ENCODE data around the gene OMP. TPM values are rescaled to one million over a fixed set of nuclear protein-coding genes. Genes with fewer than 3 reads are reported as not detected.

OMP gene
- total RNA-seq, 4 donors from 2014 or later, result 1.0 to 2.1 TPM; not detected in 2

GRCh38 chr11:77125191-77125590 is 22.6 kb downstream of the OMP start:
- no peaks in the 10 kb centered on the region for H3K27me3 ChIP-seq
- TF ChIP-seq, protein P1, sequence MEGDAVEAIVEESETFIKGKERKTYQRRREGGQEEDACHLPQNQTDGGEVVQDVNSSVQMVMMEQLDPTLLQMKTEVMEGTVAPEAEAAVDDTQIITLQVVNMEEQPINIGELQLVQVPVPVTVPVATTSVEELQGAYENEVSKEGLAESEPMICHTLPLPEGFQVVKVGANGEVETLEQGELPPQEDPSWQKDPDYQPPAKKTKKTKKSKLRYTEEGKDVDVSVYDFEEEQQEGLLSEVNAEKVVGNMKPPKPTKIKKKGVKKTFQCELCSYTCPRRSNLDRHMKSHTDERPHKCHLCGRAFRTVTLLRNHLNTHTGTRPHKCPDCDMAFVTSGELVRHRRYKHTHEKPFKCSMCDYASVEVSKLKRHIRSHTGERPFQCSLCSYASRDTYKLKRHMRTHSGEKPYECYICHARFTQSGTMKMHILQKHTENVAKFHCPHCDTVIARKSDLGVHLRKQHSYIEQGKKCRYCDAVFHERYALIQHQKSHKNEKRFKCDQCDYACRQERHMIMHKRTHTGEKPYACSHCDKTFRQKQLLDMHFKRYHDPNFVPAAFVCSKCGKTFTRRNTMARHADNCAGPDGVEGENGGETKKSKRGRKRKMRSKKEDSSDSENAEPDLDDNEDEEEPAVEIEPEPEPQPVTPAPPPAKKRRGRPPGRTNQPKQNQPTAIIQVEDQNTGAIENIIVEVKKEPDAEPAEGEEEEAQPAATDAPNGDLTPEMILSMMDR (IDR thresholded peaks at IDR 0.05), result no peak
- TF ChIP-seq POLR2A (IDR thresholded peaks at IDR 0.05), result no peak
- no peaks in the 10 kb centered on the region for H3K36me3 ChIP-seq
- H3K27ac ChIP-seq, result no peak overlapping the region
- no peak for DNase-seq
- intact Hi-C loops (cut with DNase I; ENCODE audit: low total_unique reads), result loop anchor here (10.0 kb wide), 1 partner anchor 60 kb away; no protein-coding TSS in a partner anchor
- no peak overlapping the region for H3K4me3 ChIP-seq
- H3K4me1 ChIP-seq, result peaks cover 0 to 5% of the 10 kb centered on the region in 2 donors
- H3K9me3 ChIP-seq, result no peaks in the 10 kb centered on the region

DNA sequence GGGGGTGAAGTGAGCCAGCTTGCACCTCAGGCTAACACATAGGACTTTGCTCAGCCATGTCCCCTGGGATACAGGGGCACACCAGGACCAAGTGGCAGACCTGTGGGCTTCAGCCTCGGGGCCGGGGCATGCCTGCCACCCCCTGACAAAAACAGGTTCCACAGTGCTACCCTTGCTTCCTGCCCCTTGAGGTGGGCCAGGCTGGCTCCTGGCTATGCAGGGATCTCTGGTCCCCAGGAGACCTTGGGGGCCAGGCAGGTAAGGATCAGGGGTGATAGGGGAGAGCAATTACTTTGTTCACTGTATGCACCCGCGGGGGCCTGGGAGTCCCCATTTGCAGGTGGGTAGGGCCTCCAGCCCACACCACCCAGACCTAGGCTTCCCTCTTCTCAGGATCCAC is 23.1 kb downstream of the OMP start:
- peaks cover 0 to 5% of the 10 kb centered on the region in 2 donors for H3K4me1 ChIP-seq
- DNase-seq, result no peak
- no peaks in the 10 kb centered on the region for H3K36me3 ChIP-seq
- no peaks in the 10 kb centered on the region for H3K27me3 ChIP-seq
- no peaks in the 10 kb centered on the region for H3K9me3 ChIP-seq
- TF ChIP-seq, protein P1 (IDR thresholded peaks at IDR 0.05), result no peak
- TF ChIP-seq POLR2A (IDR thresholded peaks at IDR 0.05), result no peak
- intact Hi-C loops (cut with DNase I; ENCODE audit: low total_unique reads), result loop anchor here (10.0 kb wide), 1 partner anchor 59 kb away; no protein-coding TSS in a partner anchor
- no peak overlapping the region for H3K4me3 ChIP-seq
- no peak overlapping the region for H3K27ac ChIP-seq

DNA sequence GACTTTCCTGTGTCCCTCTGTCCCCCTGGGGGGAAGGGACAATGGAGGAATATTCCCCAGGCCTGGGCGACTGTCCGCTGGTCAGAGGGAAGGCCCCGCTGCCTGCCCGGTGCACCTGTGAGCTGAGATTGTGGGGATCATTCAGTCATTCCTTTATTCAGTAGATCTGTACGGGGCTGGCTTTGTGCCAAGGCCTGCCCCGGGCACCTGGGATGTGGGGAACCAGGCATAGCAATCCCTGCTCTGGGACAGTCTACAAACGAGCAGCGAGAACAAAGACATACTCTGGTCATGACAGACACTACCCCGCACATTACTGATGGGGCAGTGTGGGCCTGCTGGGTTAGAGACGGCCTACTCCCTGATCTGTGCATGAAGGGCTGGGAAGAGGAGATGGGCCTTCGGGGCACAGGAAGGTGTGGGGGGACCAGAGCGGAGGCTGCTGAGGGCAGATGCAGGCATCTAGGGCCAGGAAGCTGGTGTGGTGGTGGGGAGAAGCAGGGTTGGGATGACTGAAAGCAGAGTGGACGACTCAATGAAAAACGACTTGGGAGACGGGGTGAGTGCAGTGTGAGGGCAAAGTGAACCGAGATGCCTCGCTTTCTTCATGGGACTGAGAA is 23.6 kb downstream of the OMP start:
- Histone ChIP-seq H3K36me3 (no peaks in the 10 kb centered on the region), H3K27me3 (no peaks in the 10 kb centered on the region), H3K27ac (no peak overlapping the region), H3K4me3 (no peak overlapping the region), H3K9me3 (no peaks in the 10 kb centered on the region), H3K4me1 (peaks cover 0 to 5% of the 10 kb centered on the region in 2 donors)
- no peak for DNase-seq
- TF ChIP-seq, protein P1 (IDR thresholded peaks at IDR 0.05), result no peak
- TF ChIP-seq POLR2A (IDR thresholded peaks at IDR 0.05), result no peak
- intact Hi-C loops (cut with DNase I; ENCODE audit: low total_unique reads), result loop anchor here (10.0 kb wide), 1 partner anchor 59 kb away; no protein-coding TSS in a partner anchor

DNA sequence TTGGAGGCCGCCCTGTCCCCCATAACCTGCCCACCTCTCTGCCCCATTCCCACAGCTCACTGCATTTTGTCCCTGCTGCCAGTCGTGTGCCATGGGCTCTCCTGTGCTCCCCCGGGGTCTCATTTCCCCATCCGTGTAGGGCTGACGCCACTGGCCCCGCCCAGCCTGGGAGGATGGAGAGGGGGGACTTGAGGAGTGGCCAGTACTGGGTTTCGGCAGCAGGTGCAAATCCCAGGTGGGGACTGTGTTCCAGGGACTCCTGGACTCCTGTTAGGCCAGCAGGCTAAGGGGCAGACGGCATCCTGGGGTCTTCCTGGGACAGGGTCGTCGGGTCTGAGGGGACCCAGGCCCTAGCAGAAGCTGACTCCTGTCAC is 24.2 kb downstream of the OMP start:
- TF ChIP-seq, protein P1 (IDR thresholded peaks at IDR 0.05), result no peak
- no peak for TF ChIP-seq POLR2A (IDR thresholded peaks at IDR 0.05)
- Histone ChIP-seq H3K4me1 (peaks cover 0 to 5% of the 10 kb centered on the region in 2 donors), H3K4me3 (peak overlapping the region; percentile 0 to 34), H3K36me3 (no peaks in the 10 kb centered on the region), H3K9me3 (no peaks in the 10 kb centered on the region), H3K27me3 (no peaks in the 10 kb centered on the region), H3K27ac (no peak overlapping the region)
- intact Hi-C loops (cut with DNase I; ENCODE audit: low total_unique reads), result loop anchor here (10.0 kb wide), 1 partner anchor 58 kb away; no protein-coding TSS in a partner anchor
- DNase-seq, result no peak

DNA sequence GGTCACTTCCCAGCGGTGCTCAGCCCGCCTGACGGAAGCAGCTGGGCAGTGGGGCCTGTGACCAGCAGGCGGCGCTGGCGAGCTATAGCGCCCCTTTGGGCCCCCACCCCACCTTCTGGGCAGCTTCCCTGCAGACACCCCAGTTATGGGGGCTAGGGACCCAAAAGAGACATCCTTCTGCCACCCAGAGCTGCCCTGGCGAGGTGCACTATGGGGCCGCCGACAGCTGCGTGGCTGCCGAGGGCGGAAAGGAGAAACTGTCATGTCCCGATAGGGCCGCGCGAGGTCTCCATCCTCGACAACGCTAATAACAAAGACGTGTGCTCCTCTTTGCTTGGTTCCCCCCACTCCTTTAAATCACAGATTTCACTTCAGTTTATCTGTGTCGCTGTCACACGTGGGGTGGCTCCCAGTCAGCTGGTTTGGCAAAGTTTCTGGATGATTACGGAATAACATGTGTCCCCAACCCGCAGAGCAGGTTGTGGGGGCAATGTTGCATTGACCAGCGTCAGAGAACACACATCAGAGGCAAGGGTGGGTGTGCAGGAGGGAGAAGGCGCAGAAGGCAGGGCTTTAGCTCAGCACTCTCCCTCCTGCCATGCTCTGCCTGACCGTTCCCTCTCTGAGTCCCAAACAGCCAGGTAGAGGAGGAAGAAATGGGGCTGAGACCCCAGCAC is 24.7 kb downstream of the OMP start:
- peak overlapping the region; percentile 0 to 34 for H3K4me3 ChIP-seq
- intact Hi-C loops (cut with DNase I; ENCODE audit: low total_unique reads), result loop anchor here (10.0 kb wide), 1 partner anchor 57 kb away; no protein-coding TSS in a partner anchor
- peaks cover 0 to 5% of the 10 kb centered on the region in 2 donors for H3K4me1 ChIP-seq
- H3K27me3 ChIP-seq, result no peaks in the 10 kb centered on the region
- no peaks in the 10 kb centered on the region for H3K9me3 ChIP-seq
- no peaks in the 10 kb centered on the region for H3K36me3 ChIP-seq
- no peak for TF ChIP-seq POLR2A (IDR thresholded peaks at IDR 0.05)
- TF ChIP-seq, protein P1 (IDR thresholded peaks at IDR 0.05), result peak; percentile 95 to 97 (median 96)
- H3K27ac ChIP-seq, result no peak overlapping the region
- peak; percentile 33 to 67 for DNase-seq

Data from uterus (tissue), 4 donors.